ENCODE measurements around the gene TCF19.
"Not testable (repeated sequence)": the region's sequence is repeated elsewhere in the genome, so short reads cannot be mapped to it uniquely, and the experiment has no call there.

DNA sequence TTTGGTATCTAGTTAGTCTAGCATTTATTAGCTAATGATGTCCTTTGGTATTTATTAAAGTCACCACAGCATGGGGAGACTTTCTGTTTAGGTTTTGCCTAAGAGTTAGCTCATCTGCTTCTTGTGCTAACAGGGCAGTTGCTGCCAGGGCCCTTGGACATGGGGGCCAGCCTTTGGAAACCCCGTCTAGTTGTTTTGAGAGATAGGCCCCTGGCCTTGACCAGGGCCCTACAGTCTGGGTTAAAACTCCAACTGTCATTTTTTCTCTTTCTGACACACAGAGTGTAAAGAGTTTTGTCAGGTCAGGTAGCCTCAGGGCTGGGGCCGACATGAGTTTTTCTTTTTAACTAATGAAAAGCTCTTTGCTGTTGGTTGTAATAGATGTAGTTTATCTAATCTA, 24.9 kb downstream of the TCF19 start:
- not testable (repeated sequence) for TF ChIP-seq EZH2phosphoT487 (IDR thresholded peaks at IDR 0.05; ENCODE audit: insufficient read depth, low read depth); EZH2 (IDR thresholded peaks at IDR 0.05; ENCODE audit: insufficient read depth, poor library complexity, severe bottlenecking)
